HepG2 (cell line): ENCODE measurements around the gene CCL4. TPM values are rescaled to one million over a fixed set of nuclear protein-coding genes. Genes with fewer than 3 reads are reported as not detected.

ENCODE experiments used
- ATAC-seq: fragments of 200-7000 bp; cut with Tn5 transposase; 3 replicates; pipeline ENCODE4 v1.9.1; 2020; ENCODE audit warnings: mild to moderate bottlenecking, moderate library complexity
- BruUV-seq: library from RNA; stranded (reverse); fragments of 400-500 nt; replicated peaks from 2 replicates; lab custom pipeline; 2021; lab: Mats Ljungman, UMichigan
- CTCF ChIA-PET: fragments of 300-600 bp; formaldehyde crosslinking; extraction: SDS; loops from one replicate; lab custom pipeline; 2021; ENCODE audit warnings: low total read pairs, inconsistent platforms, low intra/inter-chr PET ratio; lab: Yijun Ruan, JAX
- POLR2A ChIA-PET: fragments of 350-600 bp; sonication (Branson Sonifier 250); formaldehyde crosslinking; loops from one replicate; lab custom pipeline; 2020; ENCODE audit warnings: antibody characterized with exemption, inconsistent platforms; lab: Yijun Ruan, JAX
- DNase-seq: peaks from one replicate; pipeline ENCODE4 v3.0.0-alpha.2; 2015; ENCODE audit warnings: low spot score
- FAIRE-seq: peaks from 3 replicates; lab custom pipeline; 2011; peaks lifted over from hg19 to GRCh38; lab: Jason Lieb, UNC
- H2AFZ ChIP-seq: one replicate; pipeline ENCODE4 v1.6.1; 2011; ENCODE audit warnings: low read length, inconsistent platforms
- H3K27ac ChIP-seq: fragments of 300-600 bp; 3 replicates; pipeline ENCODE4 v1.8.0; 2011; ENCODE audit warnings: mixed run types, mild to moderate bottlenecking, mixed read lengths, low read length, inconsistent platforms; ENCODE audit not compliant: insufficient read depth; ENCODE audit errors: extremely low read length
- H3K27me3 ChIP-seq, 2 experiments: fragments of 200-600 bp in 1 of 2; 2 replicates in 1 of 2; 3 replicates in 1 of 2; pipeline versions ENCODE4 v1.6.0 to v1.8.0; 2011; ENCODE audit warnings: low read length in 2 of 2, mild to moderate bottlenecking in 2 of 2, moderate library complexity in 2 of 2, inconsistent platforms in 1 of 2; ENCODE audit not compliant: insufficient read depth in 2 of 2, control insufficient read depth in 1 of 2
- H3K36me3 ChIP-seq, 2 experiments: fragments of 200-600 bp in 1 of 2; replicated peaks in 1 of 2; 2 replicates in 1 of 2; 3 replicates in 1 of 2; pipeline versions ENCODE4 v1.5.1 to v1.8.0; 2011; ENCODE audit warnings: low read length in 2 of 2, inconsistent platforms in 1 of 2; ENCODE audit not compliant: insufficient read depth in 2 of 2, control insufficient read depth in 1 of 2
- H3K4me1 ChIP-seq: 2 replicates; pipeline ENCODE4 v1.5.1; 2012; ENCODE audit warnings: low read length, inconsistent platforms; ENCODE audit not compliant: insufficient read depth
- H3K4me2 ChIP-seq: 2 replicates; pipeline ENCODE4 v1.6.0; 2011; ENCODE audit warnings: low read depth, low read length, inconsistent platforms
- H3K4me3 ChIP-seq, 3 experiments: fragments of 200-600 bp in 1 of 3; sonication (generic), shearing (Covaris generic) in 1 of 3; replicated peaks in 1 of 3; 2 replicates each; pipeline ENCODE4 v1.5.1; 2011 to 2016; ENCODE audit warnings: low read length in 3 of 3, inconsistent platforms in 2 of 3, low read depth in 2 of 3, mild to moderate bottlenecking in 2 of 3, control low read depth in 1 of 3, mixed read lengths in 1 of 3; ENCODE audit not compliant: insufficient read depth in 1 of 3
- H3K79me2 ChIP-seq: one replicate; pipeline ENCODE4 v1.6.1; 2011; ENCODE audit warnings: low read length, inconsistent platforms; ENCODE audit not compliant: insufficient read depth
- H3K9ac ChIP-seq: 2 replicates; pipeline ENCODE4 v1.6.0; 2011; ENCODE audit warnings: mild to moderate bottlenecking, low read depth, low read length, inconsistent platforms; ENCODE audit not compliant: insufficient read depth
- H3K9me3 ChIP-seq: 2 replicates; pipeline ENCODE4 v1.5.1; 2012; ENCODE audit warnings: mild to moderate bottlenecking, low read length
- H4K20me1 ChIP-seq: 2 replicates; pipeline ENCODE4 v1.6.0; 2011; ENCODE audit warnings: inconsistent platforms, mild to moderate bottlenecking, low read length, moderate library complexity; ENCODE audit not compliant: insufficient read depth
- MIER2 ChIP-seq: IDR thresholded peaks from 2 replicates; pipeline ENCODE4 v1.6.1; 2016; ENCODE audit warnings: missing biosample characterization, missing genetic modification reagents
- NR2F6 ChIP-seq, 2 experiments: IDR thresholded peaks; 2 replicates each; pipeline ENCODE4 v1.6.1; 2016; ENCODE audit warnings: antibody characterized with exemption in 1 of 2, mild to moderate bottlenecking in 1 of 2
- PPARG ChIP-seq: conservative IDR thresholded peaks from 2 replicates; pipeline ENCODE4 v1.6.1; 2016; ENCODE audit warnings: missing biosample characterization, missing genetic modification reagents
- SYNCRIP ChIP-seq: fragments of 200-400 bp; formaldehyde crosslinking; IDR thresholded peaks from 2 replicates; pipeline ENCODE4 v1.6.1; 2018; ENCODE audit warnings: mild to moderate bottlenecking, low read depth, low read length; ENCODE audit not compliant: insufficient read depth
- ZKSCAN1 ChIP-seq: fragments of 150-350 bp; IDR thresholded peaks from 2 replicates; pipeline ENCODE4 v1.6.1; 2014; ENCODE audit warnings: low read length
- ZNF101 ChIP-seq: sonication (generic); formaldehyde crosslinking; IDR thresholded peaks from 2 replicates; pipeline ENCODE4 v1.4.0; 2020; ENCODE audit warnings: mild to moderate bottlenecking, low read depth, missing genetic modification reagents, borderline replicate concordance
- ZNF607 ChIP-seq: sonication (generic); formaldehyde crosslinking; IDR thresholded peaks from 2 replicates; pipeline ENCODE4 v1.5.1; 2020; ENCODE audit warnings: missing genetic modification reagents, mild to moderate bottlenecking, borderline replicate concordance
- WGBS: methylation state at CpG from one replicate; pipeline ENCODE4 v1.1.6; 2017; ENCODE audit warnings: low lambda C conversion rate; 5-methylcytosine and 5-hydroxymethylcytosine counted together
- in situ Hi-C: cut with HindIII; loops from 2 replicates; pipeline ENCODE4 v1.10.0; 2017; ENCODE audit warnings: low pct_unique_long_range_greater_than_20kb; ENCODE audit not compliant: extremely low pct_ligation_motif_present
- intact Hi-C: fragments of 100-400 bp; cut with micrococcal nuclease; formaldehyde crosslinking; loops from one replicate; pipeline ENCODE4 v1.10.0; 2022; ENCODE audit not compliant: unreplicated experiment
- polyA plus RNA-seq, 8 experiments: library from polyadenylated mRNA; depleted of rRNA in 3 of 8; stranded (reverse) in 7 of 8; unstranded in 1 of 8; fragments of >200 nt; fragmentation: Illumina TruSeq in 4 of 8; extraction: Trizol in 4 of 8; gene quantifications; 2 replicates each; pipeline versions ENCODE4 v1.2.1 to v1.2.3, GENCODE V29; 2011 to 2016; ENCODE audit warnings: low read depth in 4 of 8, missing spikeins in 1 of 8, mixed read lengths in 1 of 8; ENCODE audit not compliant: insufficient read depth in 1 of 8
- total RNA-seq, 5 experiments: library from RNA; depleted of rRNA; stranded (reverse); fragments of >200 nt; fragmentation: Illumina TruSeq; extraction: Trizol; gene quantifications; 2 replicates each; pipeline ENCODE4 v1.2.3, GENCODE V29; 2016; ENCODE audit warnings: low read depth in 1 of 5
- TF ChIP-seq, protein P1 (sequence below): sonication (generic); formaldehyde crosslinking; IDR thresholded peaks from 2 replicates; pipeline ENCODE4 v1.8.0; 2022; ENCODE audit warnings: missing genetic modification reagents, mild to moderate bottlenecking, moderate library complexity, borderline replicate concordance

Gene CCL4
- total and polyA plus RNA-seq, 2 of the 13 experiments (the other 11 are each of a cell fraction or from before 2014, with no cell fraction given): not detected

DNA sequence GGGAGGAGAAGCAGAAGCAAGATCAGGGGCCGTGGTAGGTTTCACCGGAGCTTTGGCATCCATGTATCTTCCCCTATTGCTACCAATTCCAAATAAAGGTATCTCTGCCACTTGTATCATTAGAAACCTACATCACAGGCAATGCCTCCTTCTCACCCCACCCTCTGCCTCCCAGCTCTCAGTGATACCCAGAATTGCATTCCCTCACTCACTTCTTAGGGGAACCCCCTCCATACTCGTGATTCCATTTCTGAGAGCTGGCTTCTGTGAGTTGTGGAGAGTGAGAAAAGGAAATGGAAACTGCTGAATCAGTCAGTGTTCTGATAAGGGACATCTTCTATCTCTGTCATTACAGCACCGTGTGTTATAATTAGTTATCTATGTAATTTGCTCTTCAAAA, 11.4 kb upstream of the CCL4 start:
- Histone ChIP-seq H3K4me1 (no peaks in the 10 kb centered on the region), H3K27ac (no peak overlapping the region), H3K9ac (no peak overlapping the region), H3K27me3 (no peaks in the 10 kb centered on the region), H3K36me3 (no peaks in the 10 kb centered on the region), H3K9me3 (no peaks in the 10 kb centered on the region), H2AFZ (no peak overlapping the region), H3K4me3 (no peak overlapping the region), H3K4me2 (no peak overlapping the region), H3K79me2 (no peaks in the 10 kb centered on the region), H4K20me1 (no peaks in the 10 kb centered on the region)
- FAIRE-seq (no peak), DNase-seq (no peak), ATAC-seq (no peak)
- intact Hi-C loops: no loop called here
- no TSS peak for BruUV-seq
- WGBS: 17% methylated on average over 4 of the region's 4 CpGs
- no peak for TF ChIP-seq ZNF101 (CRISPR knock-in tag)
- no peak for TF ChIP-seq ZNF607
- no peak for TF ChIP-seq NR2F6 (IDR thresholded peaks at IDR 0.05)
- no peak for TF ChIP-seq NR2F6 (CRISPR knock-in tag; IDR thresholded peaks at IDR 0.05)
- TF ChIP-seq, protein P1, sequence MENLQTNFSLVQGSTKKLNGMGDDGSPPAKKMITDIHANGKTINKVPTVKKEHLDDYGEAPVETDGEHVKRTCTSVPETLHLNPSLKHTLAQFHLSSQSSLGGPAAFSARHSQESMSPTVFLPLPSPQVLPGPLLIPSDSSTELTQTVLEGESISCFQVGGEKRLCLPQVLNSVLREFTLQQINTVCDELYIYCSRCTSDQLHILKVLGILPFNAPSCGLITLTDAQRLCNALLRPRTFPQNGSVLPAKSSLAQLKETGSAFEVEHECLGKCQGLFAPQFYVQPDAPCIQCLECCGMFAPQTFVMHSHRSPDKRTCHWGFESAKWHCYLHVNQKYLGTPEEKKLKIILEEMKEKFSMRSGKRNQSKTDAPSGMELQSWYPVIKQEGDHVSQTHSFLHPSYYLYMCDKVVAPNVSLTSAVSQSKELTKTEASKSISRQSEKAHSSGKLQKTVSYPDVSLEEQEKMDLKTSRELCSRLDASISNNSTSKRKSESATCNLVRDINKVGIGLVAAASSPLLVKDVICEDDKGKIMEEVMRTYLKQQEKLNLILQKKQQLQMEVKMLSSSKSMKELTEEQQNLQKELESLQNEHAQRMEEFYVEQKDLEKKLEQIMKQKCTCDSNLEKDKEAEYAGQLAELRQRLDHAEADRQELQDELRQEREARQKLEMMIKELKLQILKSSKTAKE: no peak
- TF ChIP-seq ZKSCAN1: no peak
- no peak for TF ChIP-seq PPARG (CRISPR knock-in tag)
- no peak for TF ChIP-seq SYNCRIP
- no peak for TF ChIP-seq MIER2 (CRISPR knock-in tag)
- in situ Hi-C loops: no loop called here
- POLR2A ChIA-PET: no interaction called here
- CTCF ChIA-PET: no interaction called here
